ENCODE data around the gene RBM33.
A peak's percentile ranks its signal among the peaks of the same experiment; 100 is the strongest.

RBM33 gene

GRCh38 chr7:155787171-155787851 is 142.8 kb downstream of the RBM33 start (continued):
- TF ChIP-seq ZNF335 (tag by site-specific recombination; conservative IDR thresholded peaks at IDR 0.05) (no peak), ZBTB8A (tag by site-specific recombination; IDR thresholded peaks at IDR 0.05) (no peak), ZNF132 (tag by site-specific recombination; IDR thresholded peaks at IDR 0.05; ENCODE audit: borderline replicate concordance) (no peak), MZF1 (tag by site-specific recombination; IDR thresholded peaks at IDR 0.05; ENCODE audit: borderline replicate concordance) (no peak), ZNF596 (tag by site-specific recombination; IDR thresholded peaks at IDR 0.05) (no peak), RBAK (tag by site-specific recombination; IDR thresholded peaks at IDR 0.05) (no peak)

GRCh38 chr7:155788616-155789000 is 144.1 kb downstream of the RBM33 start:
- no peak overlapping the region for H3K4me3 ChIP-seq (ENCODE audit: low read depth, low read length)
- no peaks in the 10 kb centered on the region for H3K9me3 ChIP-seq (ENCODE audit: control insufficient read depth, insufficient read depth, low read depth, low read length)
- TF ChIP-seq GLIS2 (tag by site-specific recombination; IDR thresholded peaks at IDR 0.05) (no peak), ZBTB48 (tag by site-specific recombination; IDR thresholded peaks at IDR 0.05) (no peak), BCL11A (tag by site-specific recombination; IDR thresholded peaks at IDR 0.05; ENCODE audit: low read depth) (no peak), ZNF514 (tag by site-specific recombination; IDR thresholded peaks at IDR 0.05) (no peak), ZNF404 (tag by site-specific recombination; IDR thresholded peaks at IDR 0.05) (no peak), ZNF292 (tag by site-specific recombination; IDR thresholded peaks at IDR 0.05; ENCODE audit: borderline replicate concordance, low read depth) (no peak)
- ChIA-PET CTCF (no interaction called here), POLR2A (no interaction called here)
- H3K36me3 ChIP-seq (ENCODE audit: control insufficient read depth in 2 of 2, insufficient read depth in 1 of 2, low read length in 2 of 2), result peaks cover 0 to 9% of the 10 kb centered on the region in 2 experiments; a peak in 1 of 3 replicates
- H3K4me1 ChIP-seq (ENCODE audit: control insufficient read depth, insufficient read depth, low read length), result no peaks in the 10 kb centered on the region
- H3K27ac ChIP-seq (ENCODE audit: extremely low read depth, low read depth, low read length), result no peak overlapping the region

GRCh38 chr7:155789001-155789725 is 144.7 kb downstream of the RBM33 start:
- Histone ChIP-seq H3K9me3 (ENCODE audit: control insufficient read depth, insufficient read depth, low read depth, low read length) (no peaks in the 10 kb centered on the region), H3K27ac (ENCODE audit: extremely low read depth, low read depth, low read length) (no peak overlapping the region), H3K36me3 (ENCODE audit: control insufficient read depth in 2 of 2, insufficient read depth in 1 of 2, low read length in 2 of 2) (peaks cover 0 to 3% of the 10 kb centered on the region in 2 experiments; a peak in 1 of 3 replicates), H3K4me1 (ENCODE audit: control insufficient read depth, insufficient read depth, low read length) (no peaks in the 10 kb centered on the region), H3K4me3 (ENCODE audit: low read depth, low read length) (no peak overlapping the region)
- TF ChIP-seq ZNF600 (tag by site-specific recombination; IDR thresholded peaks at IDR 0.05) (0 out of 2 replicates have a peak, but pooled peaks have one; percentile 37), PRDM4 (tag by site-specific recombination; IDR thresholded peaks at IDR 0.05) (no peak), SALL2 (tag by site-specific recombination; IDR thresholded peaks at IDR 0.05; ENCODE audit: borderline replicate concordance) (no peak), ZNF280C (tag by site-specific recombination; IDR thresholded peaks at IDR 0.05) (no peak), ZNF423 (tag by site-specific recombination; IDR thresholded peaks at IDR 0.05) (no peak), ZNF585B (tag by site-specific recombination; IDR thresholded peaks at IDR 0.05) (no peak)
- POLR2A ChIA-PET, result no interaction called here
- CTCF ChIA-PET, result interaction anchor here (1.4 kb wide), 1 partner anchor 190 kb away, joined by 5 read pairs; no protein-coding TSS in a partner anchor
